Loucy (cell line): ENCODE data around the gene ARHGEF10L.
"Not testable (repeated sequence)": the region's sequence is repeated elsewhere in the genome, so short reads cannot be mapped to it uniquely, and the experiment has no call there.

Experiments
- EZH2phosphoT487 ChIP-seq: fragments of 200-600 bp; IDR thresholded peaks from 2 replicates; pipeline ENCODE4 v1.6.1; 2018; ENCODE audit warnings: antibody characterized with exemption, mild to moderate bottlenecking, moderate library complexity, borderline replicate concordance
- TF ChIP-seq, protein P1 (sequence below): fragments of 200-600 bp; sonication (generic); conservative IDR thresholded peaks from 2 replicates; pipeline ENCODE4 v1.5.1; 2014; ENCODE audit warnings: mild to moderate bottlenecking, antibody characterized with exemption, low read length

DNA sequence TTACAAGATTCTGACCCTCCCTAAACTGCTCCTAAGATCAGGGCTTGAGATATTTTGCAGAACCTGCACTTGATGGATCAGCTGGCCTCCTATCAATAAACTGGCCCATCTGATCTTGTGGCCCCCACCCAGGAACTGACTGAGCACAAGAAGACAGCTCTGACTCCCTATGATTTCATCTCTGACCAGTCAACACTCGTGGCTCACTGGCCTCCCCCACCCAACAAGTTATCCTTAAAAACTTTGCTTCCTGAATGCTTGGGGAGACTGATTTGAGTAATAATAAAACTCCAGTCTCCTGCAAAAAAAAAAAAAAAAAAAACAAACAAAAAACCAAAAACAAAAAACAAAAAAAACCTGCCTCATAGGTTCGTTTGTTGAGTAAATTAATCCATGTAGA is 206.8 kb downstream of the ARHGEF10L start:
- TF ChIP-seq, protein P1, sequence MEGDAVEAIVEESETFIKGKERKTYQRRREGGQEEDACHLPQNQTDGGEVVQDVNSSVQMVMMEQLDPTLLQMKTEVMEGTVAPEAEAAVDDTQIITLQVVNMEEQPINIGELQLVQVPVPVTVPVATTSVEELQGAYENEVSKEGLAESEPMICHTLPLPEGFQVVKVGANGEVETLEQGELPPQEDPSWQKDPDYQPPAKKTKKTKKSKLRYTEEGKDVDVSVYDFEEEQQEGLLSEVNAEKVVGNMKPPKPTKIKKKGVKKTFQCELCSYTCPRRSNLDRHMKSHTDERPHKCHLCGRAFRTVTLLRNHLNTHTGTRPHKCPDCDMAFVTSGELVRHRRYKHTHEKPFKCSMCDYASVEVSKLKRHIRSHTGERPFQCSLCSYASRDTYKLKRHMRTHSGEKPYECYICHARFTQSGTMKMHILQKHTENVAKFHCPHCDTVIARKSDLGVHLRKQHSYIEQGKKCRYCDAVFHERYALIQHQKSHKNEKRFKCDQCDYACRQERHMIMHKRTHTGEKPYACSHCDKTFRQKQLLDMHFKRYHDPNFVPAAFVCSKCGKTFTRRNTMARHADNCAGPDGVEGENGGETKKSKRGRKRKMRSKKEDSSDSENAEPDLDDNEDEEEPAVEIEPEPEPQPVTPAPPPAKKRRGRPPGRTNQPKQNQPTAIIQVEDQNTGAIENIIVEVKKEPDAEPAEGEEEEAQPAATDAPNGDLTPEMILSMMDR, result not testable (repeated sequence)
- TF ChIP-seq EZH2phosphoT487, result not testable (repeated sequence)
